Caki2 (cell line): Measurements from ENCODE around the gene ZNF221. TPM values are rescaled to one million over a fixed set of nuclear protein-coding genes. Genes with fewer than 3 reads are reported as not detected.
"Not testable (repeated sequence)": the region's sequence is repeated elsewhere in the genome, so short reads cannot be mapped to it uniquely, and the experiment has no call there.

ENCODE experiments used
- DNase-seq: peaks from one replicate; pipeline ENCODE4 v3.0.0-alpha.2; 2015; ENCODE audit warnings: low read depth
- in situ Hi-C: cut with HindIII; loops from 2 replicates; pipeline ENCODE4 v1.10.0; 2016; ENCODE audit warnings: low sequenced_read_pairs, low pct_unique_long_range_greater_than_20kb, mixed read lengths
- total RNA-seq: library from RNA; depleted of rRNA; stranded (reverse); fragments of >200 nt; shearing (Covaris generic); gene quantifications from 2 replicates; pipeline ENCODE4 v1.2.3, GENCODE V29; 2014; ENCODE audit warnings: low replicate concordance

Gene ZNF221
- total RNA-seq, 1 experiment from 2014 or later, result 2.7 TPM

- DNase-seq, in situ Hi-C loops: not testable (repeated sequence)
Observed at GRCh38 chr19:43947412-43947811, 3.6 kb upstream of the ZNF221 start.

DNA sequence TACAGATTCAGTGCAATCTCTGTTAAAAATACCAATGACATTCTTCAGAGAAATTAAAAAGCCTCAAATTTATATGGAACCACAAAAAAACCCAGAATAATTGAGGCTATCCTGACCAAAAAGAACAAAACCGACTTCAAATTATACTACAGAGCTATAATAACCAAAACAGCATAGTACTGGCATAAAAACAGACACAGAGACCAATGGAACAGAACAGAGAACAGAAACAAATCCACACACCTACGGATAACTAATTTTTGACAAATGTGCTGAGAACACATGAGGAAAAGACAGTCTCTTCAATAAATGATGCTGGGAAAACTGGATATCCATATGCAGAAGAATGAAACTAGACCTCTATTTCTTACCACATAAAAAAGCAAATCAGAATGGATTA, 1.2 kb upstream of the ZNF221 start:
- in situ Hi-C loops, DNase-seq: not testable (repeated sequence)

GRCh38 chr19:43956827-43957226, 5.8 kb downstream of the ZNF221 start:
- in situ Hi-C loops, result no loop called here
- no peak for DNase-seq

DNA sequence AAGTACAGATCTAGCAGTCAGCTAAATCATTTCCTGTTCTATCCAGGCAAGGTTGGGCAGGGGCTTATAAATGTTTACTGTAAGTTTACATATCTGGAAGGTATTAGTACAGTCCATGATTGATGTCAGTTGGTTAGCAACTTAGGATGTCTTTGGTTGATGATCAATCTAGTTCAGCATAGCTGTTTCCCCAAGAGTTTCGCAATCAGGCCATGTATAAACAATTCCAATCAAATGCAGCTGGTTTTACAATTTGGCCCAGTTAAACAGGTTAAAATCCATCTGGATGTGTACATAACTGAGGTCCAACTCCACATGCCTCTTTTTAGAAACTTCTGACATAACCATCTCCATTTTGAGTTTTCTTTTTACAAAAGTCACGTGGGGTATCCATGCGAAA, 6.9 kb downstream of the ZNF221 start:
- DNase-seq, result no peak
- in situ Hi-C loops, result no loop called here

- in situ Hi-C loops, result no loop called here
Observed at GRCh38 chr19:43960411-43960810, 9.4 kb downstream of the ZNF221 start.

GRCh38 chr19:43966079-43966694, 15.2 kb downstream of the ZNF221 start:
- in situ Hi-C loops, result no loop called here
- peak; percentile 28 for DNase-seq

More at GRCh38 chr19:43960411-43960810, 9.4 kb downstream of the ZNF221 start:
- DNase-seq, result no peak

DNA sequence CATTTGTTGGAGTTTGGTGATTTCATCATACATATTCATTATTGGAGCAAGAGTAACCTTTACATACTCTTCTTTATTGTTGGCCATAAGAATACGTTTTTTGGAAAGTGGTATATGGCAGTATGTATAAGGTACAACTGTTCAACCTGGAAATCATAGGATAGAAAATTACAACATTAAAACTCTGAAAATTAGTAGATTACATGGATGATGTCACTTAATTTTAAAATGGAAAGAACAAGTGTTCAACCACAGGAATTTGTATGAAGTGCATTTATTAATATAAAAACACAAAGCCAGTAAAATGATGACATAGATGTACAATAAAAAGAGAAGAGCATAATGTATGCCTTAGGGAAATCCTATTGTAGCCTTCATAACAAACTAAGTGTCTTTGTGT, 25.7 kb downstream of the ZNF221 start:
- no peak for DNase-seq
- in situ Hi-C loops, result no loop called here

GRCh38 chr19:43983544-43983911, 32.5 kb downstream of the ZNF221 start:
- in situ Hi-C loops, result no loop called here
- no peak for DNase-seq

- in situ Hi-C loops, result no loop called here
- peak; percentile 93 for DNase-seq
Observed at GRCh38 chr19:43983912-43984686, 33.1 kb downstream of the ZNF221 start, which contains the start of gene ZNF155. Gene ZNF155 (plus strand): TSS chr19:43984188. CDS start chr19:43988544, 4,356 bp downstream.

DNA sequence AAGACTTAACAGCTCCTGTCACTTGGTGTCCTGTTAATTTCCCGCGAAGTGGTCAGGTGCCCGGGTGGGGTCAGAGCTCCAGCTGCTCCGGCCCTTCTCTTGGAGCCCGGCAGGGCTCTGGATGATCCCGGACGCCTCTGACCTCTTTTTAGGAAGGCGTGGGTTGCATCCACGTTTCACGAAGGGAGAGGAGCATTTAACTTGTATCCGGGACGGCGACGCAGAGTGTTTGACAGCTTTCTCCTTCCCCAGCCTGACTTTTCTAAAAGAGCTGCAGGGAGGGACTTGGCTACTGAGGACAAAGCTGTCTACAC, 33.6 kb downstream of the ZNF221 start:
- in situ Hi-C loops, result no loop called here
- DNase-seq, result no peak

DNA sequence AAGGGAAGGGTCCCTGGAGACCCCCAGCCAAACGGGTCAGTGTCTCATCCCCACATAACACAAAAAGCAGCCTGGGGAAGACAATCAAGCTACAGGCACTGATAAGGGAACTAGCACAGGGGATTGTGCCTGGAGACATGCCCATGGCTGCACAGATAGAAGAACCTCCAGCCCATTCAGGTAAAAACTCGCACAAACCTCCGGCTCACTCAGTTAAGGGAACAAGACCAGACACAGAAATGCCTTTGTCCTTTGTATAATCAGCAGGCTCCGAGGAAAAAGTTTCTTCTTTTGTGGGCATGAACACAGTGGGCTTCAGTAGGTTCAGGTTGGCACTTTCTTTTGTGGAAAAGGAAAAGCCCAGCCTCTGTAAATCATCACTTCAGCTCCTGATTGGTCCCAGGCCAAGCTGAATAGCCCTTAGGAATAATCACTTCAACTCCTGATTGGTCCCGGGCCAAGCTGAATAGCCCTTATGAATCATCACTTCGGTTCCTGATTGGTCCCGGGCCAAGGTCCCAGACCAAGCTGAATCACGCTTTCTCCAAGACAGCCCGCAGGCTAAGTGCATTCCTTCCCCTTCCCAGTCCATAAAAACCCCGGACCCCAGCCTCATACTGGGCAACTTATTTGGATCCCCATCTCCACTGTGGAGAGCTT, 46.7 kb downstream of the ZNF221 start:
- peak; percentile 29 for DNase-seq

GRCh38 chr19:44002212-44002565, 51.2 kb downstream of the ZNF221 start:
- DNase-seq, result no peak
- in situ Hi-C loops, result no loop called here

More for the DNA sequence above, 46.7 kb downstream of the ZNF221 start:
- in situ Hi-C loops, result no loop called here

DNA sequence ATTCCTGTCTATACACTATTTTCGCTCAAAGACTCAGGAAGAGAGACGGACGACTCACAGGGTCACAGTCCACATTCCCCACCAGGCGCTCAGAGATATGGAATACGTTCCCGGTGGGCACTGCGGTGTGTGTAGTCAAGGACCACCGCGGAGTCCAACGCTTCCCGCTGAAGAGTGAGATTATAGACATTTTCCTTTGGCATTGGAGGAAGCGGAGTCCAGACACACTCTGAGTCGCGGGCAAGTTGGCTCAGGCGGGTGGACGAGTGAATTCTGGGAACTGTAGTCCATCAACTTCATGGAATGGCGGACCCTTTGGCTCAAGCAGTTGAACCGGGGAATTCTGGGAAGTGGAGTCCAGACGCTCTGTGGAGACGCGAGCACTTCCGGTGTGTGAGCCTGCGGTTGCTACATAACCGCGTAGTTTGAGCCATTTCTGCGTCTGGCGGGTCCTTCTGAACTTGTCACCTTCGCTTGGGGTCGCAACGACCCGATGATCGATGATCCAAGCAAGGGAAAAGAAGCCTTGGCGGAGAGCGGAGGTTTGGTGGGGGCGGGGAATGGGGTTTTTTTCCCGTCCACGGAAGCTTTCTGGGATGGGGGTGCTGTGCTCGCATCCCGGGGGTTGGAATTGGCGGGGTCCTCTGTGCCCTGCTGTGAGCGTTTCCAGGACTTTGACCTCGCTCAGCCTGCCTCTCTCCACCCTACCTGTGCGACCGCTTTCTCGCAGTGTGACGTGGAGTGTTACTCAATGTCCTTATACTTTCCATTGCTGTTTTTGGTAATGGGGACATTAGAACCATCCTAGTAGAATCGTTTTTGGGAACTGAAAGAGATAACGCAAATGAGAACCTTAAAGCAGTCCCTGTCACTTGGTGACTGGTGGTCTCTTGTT, 51.8 kb downstream of the ZNF221 start, which contains the start of gene ZNF230:
TSS of gene ZNF230 (plus strand) at position 392 of the 895 bp plus-strand sequence. CDS start 4,122 bp downstream, outside the sequence.
- in situ Hi-C loops, result no loop called here
- peak; percentile 89 for DNase-seq

- peak; percentile 71 for DNase-seq
- in situ Hi-C loops, result no loop called here
Observed at GRCh38 chr19:44003461-44004009, 52.5 kb downstream of the ZNF221 start.

- DNase-seq, result no peak
- in situ Hi-C loops, result no loop called here
Observed at GRCh38 chr19:44005973-44006372, 54.9 kb downstream of the ZNF221 start.

GRCh38 chr19:44007473-44007872, 56.4 kb downstream of the ZNF221 start:
- DNase-seq, result no peak
- in situ Hi-C loops, result no loop called here

DNA sequence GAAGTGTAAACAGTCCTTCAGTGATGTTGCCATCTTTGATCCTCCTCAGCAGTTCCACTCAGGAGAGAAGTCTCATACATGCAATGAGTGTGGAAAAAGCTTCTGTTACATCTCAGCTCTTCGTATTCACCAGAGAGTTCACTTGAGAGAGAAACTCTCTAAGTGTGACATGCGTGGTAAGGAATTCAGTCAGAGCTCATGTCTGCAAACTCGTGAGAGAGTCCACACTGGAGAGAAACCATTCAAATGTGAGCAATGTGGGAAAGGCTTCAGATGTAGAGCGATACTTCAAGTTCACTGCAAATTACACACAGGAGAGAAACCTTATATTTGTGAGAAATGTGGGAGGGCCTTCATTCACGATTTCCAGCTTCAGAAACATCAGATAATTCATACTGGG, 59.4 kb downstream of the ZNF221 start:
- DNase-seq, result no peak
- in situ Hi-C loops, result no loop called here
